ENCODE measurements around the gene STRIP2.

- no peak for TF ChIP-seq CTCF (IDR thresholded peaks at IDR 0.05; ENCODE audit: borderline replicate concordance, extremely low read depth, low read length, poor library complexity, severe bottlenecking)
- no peak for TF ChIP-seq EZH2 (IDR thresholded peaks at IDR 0.05; ENCODE audit: borderline replicate concordance, low read depth, low read length, severe bottlenecking)
These were observed 62.9 kb downstream of the STRIP2 start for GRCh38 chr7:129497156-129497555.
